Measurements from ENCODE around the gene OTOP3.

GRCh38 chr17:74951065-74951464 is 15.4 kb downstream of the OTOP3 start:
- TF ChIP-seq CTCF (conservative IDR thresholded peaks at IDR 0.05 in 1 of 2, IDR thresholded peaks at IDR 0.05 in 1 of 2; ENCODE audit: extremely low read depth in 1 of 2, insufficient read depth in 1 of 2, low read depth in 1 of 2, low read length in 2 of 2) (no peak), EZH2 (IDR thresholded peaks at IDR 0.05; ENCODE audit: borderline replicate concordance, low read length) (no peak)
